Sigmoid colon (tissue), 7 donors: ENCODE results near the gene SPINK4. TPM values are rescaled to one million over a fixed set of nuclear protein-coding genes. Genes with fewer than 3 reads are reported as not detected.

ENCODE experiments used
- DNase-seq: peaks from one replicate; pipeline ENCODE4 v3.0.0-alpha.2; 2019
- H3K27ac ChIP-seq, 4 donors: fragments of 200-600 bp; sonication (generic); one replicate each; pipeline ENCODE4 v1.5.1; 2016 to 2019; ENCODE audit warnings: mild to moderate bottlenecking in 1 of 4
- H3K27me3 ChIP-seq, 3 donors: fragments of 200-600 bp; sonication (generic); one replicate each; pipeline ENCODE4 v1.5.1; 2019; ENCODE audit warnings: mild to moderate bottlenecking in 1 of 3
- H3K36me3 ChIP-seq, 4 donors: fragments of 200-600 bp; sonication (generic); one replicate each; pipeline ENCODE4 v1.5.1; 2016 to 2019
- H3K4me1 ChIP-seq, 4 donors: fragments of 200-600 bp; sonication (generic); one replicate each; pipeline ENCODE4 v1.5.1; 2017 to 2019
- H3K4me3 ChIP-seq, 4 donors: fragments of 200-600 bp; sonication (generic); one replicate each; pipeline ENCODE4 v1.5.1; 2017 to 2019; ENCODE audit warnings: mild to moderate bottlenecking in 2 of 4, moderate library complexity in 1 of 4
- H3K9me3 ChIP-seq, 4 donors: fragments of 200-600 bp in 3 of 4; sonication (generic) in 3 of 4; one replicate each; pipeline versions ENCODE4 v1.5.1 to v1.6.1; 2013 to 2019
- EP300 ChIP-seq, 4 donors: sonication (generic); formaldehyde crosslinking; IDR thresholded peaks; one replicate each; pipeline ENCODE4 v1.6.1; 2017; ENCODE audit warnings: antibody characterized with exemption in 4 of 4
- POLR2A ChIP-seq, 2 donors: fragments of 450-650 bp; IDR thresholded peaks; one replicate each; pipeline ENCODE4 v1.6.1; 2016; ENCODE audit warnings: antibody characterized with exemption in 2 of 2, mild to moderate bottlenecking in 2 of 2, moderate library complexity in 2 of 2
- POLR2AphosphoS5 ChIP-seq, 4 donors: sonication (generic); formaldehyde crosslinking; IDR thresholded peaks; one replicate each; pipeline ENCODE4 v1.6.1; 2017; ENCODE audit warnings: antibody characterized with exemption in 4 of 4
- WGBS, 2 donors: extraction: QIAGEN DNeasy Blood & Tissue Kit; methylation state at CpG; one replicate each; pipeline ENCODE4 v1.1.7; 2013; 5-methylcytosine and 5-hydroxymethylcytosine counted together
- intact Hi-C: fragments of 100-400 bp; cut with DNase I; formaldehyde crosslinking; loops from one replicate; pipeline ENCODE4 v1.15.1; 2023
- polyA plus RNA-seq, 3 donors: library from polyadenylated mRNA; stranded (reverse); fragments of 200-250 nt; gene quantifications; one replicate each; pipeline ENCODE4 v1.2.3, GENCODE V29; 2013
- total RNA-seq, 4 donors: library from RNA; depleted of rRNA; stranded (reverse); fragments of >200 nt; gene quantifications; one replicate each; pipeline ENCODE4 v1.1.0, GENCODE V29; 2016
- TF ChIP-seq, protein P1 (sequence below), 4 experiments: fragments of 450-650 bp in 3 of 4; fragments of 200-600 bp in 1 of 4; IDR thresholded peaks; one replicate each; pipeline ENCODE4 v1.5.1; 2016 to 2019; ENCODE audit warnings: antibody characterized with exemption in 4 of 4, mild to moderate bottlenecking in 3 of 4, moderate library complexity in 2 of 4
- donor health status: healthy with polysubstance abuse.
- donor health status: Bipolar disorder and iron deficiency.
- donor health status: healthy.

Gene SPINK4
- total and polyA plus RNA-seq, 7 donors, result 26.4 to 1,105 (median 121) TPM; not detected in 4

DNA sequence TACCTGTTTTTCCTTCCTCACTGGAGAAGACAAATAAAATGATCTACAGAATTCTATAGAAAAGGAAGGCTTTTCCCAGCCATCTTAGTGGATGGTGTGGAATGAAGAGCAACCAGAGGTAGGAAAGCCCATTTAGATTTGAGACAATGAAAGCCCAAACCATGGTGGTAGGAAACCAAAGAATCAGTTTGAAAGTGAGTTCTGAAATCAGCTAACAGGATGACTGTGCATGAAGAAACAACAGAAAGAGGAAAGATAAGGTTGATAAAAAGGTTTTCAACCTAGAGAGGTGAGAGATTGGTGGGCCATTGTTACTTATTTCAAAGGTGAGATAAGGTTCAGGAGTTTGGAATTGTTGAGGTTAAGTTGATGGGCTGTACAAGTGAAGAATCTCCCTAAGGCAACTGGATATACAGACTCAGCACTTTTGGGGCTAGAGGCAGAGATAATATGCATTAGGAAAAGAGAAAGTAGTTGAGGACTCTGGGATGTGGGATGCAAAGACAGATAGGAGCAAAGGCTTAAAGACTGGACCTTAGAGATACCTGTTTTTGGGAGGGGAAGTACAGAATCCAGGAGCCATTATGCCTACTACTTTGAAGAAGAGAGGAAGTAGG is 27.3 kb downstream of the SPINK4 start:
- DNase-seq, result no peak
- H3K36me3 ChIP-seq, result peaks cover 14 to 62% (median 20%) of the 10 kb centered on the region in 4 donors

DNA sequence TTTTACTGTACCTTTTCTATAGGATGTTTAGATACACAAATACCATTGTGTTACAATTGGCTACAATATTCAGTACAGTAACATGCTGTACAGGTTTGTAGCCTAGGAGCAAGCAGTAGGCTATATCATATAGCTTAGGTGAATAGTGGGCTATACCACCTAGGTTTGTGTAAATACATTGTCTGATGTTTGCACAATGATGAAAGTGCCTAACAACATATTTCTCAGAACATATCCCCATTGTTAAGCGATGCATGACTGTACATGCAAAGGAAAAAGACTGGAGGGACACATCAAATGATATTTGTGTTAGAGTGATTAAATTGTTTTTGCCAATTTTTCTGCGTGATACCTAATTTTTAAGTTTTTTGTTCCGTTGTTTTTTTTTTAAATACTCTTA is 30.2 kb downstream of the SPINK4 start:
- H3K4me1 ChIP-seq, result peaks cover 0 to 26% (median 13%) of the 10 kb centered on the region in 4 donors
- TF ChIP-seq EP300 (IDR thresholded peaks at IDR 0.05), result no peak
- TF ChIP-seq, protein P1, sequence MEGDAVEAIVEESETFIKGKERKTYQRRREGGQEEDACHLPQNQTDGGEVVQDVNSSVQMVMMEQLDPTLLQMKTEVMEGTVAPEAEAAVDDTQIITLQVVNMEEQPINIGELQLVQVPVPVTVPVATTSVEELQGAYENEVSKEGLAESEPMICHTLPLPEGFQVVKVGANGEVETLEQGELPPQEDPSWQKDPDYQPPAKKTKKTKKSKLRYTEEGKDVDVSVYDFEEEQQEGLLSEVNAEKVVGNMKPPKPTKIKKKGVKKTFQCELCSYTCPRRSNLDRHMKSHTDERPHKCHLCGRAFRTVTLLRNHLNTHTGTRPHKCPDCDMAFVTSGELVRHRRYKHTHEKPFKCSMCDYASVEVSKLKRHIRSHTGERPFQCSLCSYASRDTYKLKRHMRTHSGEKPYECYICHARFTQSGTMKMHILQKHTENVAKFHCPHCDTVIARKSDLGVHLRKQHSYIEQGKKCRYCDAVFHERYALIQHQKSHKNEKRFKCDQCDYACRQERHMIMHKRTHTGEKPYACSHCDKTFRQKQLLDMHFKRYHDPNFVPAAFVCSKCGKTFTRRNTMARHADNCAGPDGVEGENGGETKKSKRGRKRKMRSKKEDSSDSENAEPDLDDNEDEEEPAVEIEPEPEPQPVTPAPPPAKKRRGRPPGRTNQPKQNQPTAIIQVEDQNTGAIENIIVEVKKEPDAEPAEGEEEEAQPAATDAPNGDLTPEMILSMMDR (IDR thresholded peaks at IDR 0.05), result no peak
- TF ChIP-seq POLR2A (IDR thresholded peaks at IDR 0.05), result no peak
- no peak for TF ChIP-seq POLR2AphosphoS5 (IDR thresholded peaks at IDR 0.05)
- intact Hi-C loops, result no loop called here
- no peaks in the 10 kb centered on the region for H3K27me3 ChIP-seq
- DNase-seq, result no peak
- no peaks in the 10 kb centered on the region for H3K9me3 ChIP-seq
- WGBS, 2 donors, result 97% methylated on average over 3 of the region's 3 CpGs
- H3K27ac ChIP-seq, result no peak overlapping the region
- no peak overlapping the region for H3K4me3 ChIP-seq
- peaks cover 14 to 89% (median 27%) of the 10 kb centered on the region in 4 donors for H3K36me3 ChIP-seq

More for the DNA sequence above, 27.3 kb downstream of the SPINK4 start:
- Histone ChIP-seq H3K4me1 (peaks cover 0 to 38% (median 22%) of the 10 kb centered on the region in 4 donors), H3K27ac (no peak overlapping the region), H3K9me3 (no peaks in the 10 kb centered on the region), H3K27me3 (no peaks in the 10 kb centered on the region), H3K4me3 (no peak overlapping the region)
- intact Hi-C loops, result no loop called here
- TF ChIP-seq, protein P1 (IDR thresholded peaks at IDR 0.05), result no peak
- no peak for TF ChIP-seq EP300 (IDR thresholded peaks at IDR 0.05)
- TF ChIP-seq POLR2AphosphoS5 (IDR thresholded peaks at IDR 0.05), result no peak

DNA sequence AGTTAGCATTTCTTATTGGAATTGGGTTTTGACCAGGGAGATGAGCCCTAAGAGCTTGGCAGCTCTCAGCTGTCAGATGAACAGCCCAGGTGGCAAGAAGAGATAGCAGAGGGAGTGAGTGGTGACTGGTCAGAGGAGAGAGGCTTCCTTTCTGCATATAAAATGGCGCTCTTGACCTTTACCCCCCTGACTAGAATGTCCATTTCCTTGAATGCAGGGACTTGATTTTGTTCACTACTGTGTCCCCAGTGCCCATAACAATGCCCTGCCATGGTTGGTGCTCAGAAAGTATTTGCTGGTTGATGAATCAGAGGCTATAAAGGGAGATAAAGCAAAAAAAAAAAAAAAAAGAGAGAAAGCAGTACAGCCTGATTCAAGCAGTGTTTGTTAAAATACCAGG is 32.1 kb downstream of the SPINK4 start:
- Histone ChIP-seq H3K27ac (no peak overlapping the region), H3K9me3 (no peaks in the 10 kb centered on the region), H3K4me1 (peaks cover 0 to 7% (median 0%) of the 10 kb centered on the region in 4 donors), H3K27me3 (no peaks in the 10 kb centered on the region), H3K36me3 (peaks cover 11 to 99% (median 35%) of the 10 kb centered on the region in 4 donors), H3K4me3 (no peak overlapping the region)
- TF ChIP-seq EP300 (IDR thresholded peaks at IDR 0.05) (no peak), POLR2A (IDR thresholded peaks at IDR 0.05) (no peak), POLR2AphosphoS5 (IDR thresholded peaks at IDR 0.05) (no peak)
- TF ChIP-seq, protein P1 (IDR thresholded peaks at IDR 0.05), result no peak
- 17 to 85% methylated on average over 1 of the region's 1 CpG for WGBS, 2 donors
- no peak for DNase-seq
- intact Hi-C loops, result no loop called here

DNA sequence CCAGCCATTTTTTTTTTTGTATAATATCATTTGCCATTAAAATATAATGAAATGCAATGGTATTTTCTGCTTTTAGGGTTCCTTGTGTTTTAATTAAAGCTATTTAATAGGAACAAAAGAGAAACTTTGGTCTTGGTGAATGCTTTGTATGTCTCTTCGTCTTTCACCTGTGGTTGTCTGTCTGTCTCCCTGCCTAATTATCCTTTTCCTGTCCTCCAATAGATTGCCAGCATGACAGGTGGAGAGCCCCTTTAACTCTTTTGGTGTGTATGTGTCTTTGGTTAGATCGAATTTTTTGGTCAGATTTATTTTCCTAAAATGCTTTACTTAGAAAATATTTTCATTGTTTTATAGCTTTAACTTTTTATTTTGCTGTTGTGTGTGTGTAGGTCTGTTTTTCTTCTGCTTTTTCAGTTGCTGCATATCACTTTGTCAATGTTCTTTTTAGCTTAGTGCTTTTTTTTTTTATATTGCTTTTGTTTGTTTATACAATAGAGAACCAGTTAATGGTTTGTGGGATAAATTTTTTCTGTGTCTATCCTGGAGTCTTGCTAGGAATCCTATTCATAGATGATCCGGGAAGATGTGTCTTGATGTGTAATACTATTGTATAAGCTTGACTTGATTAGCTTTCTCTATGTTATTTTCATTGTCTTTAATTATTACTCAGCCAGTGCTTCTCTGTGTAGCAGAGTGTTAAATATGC is 33.5 kb downstream of the SPINK4 start:
- DNase-seq, result no peak
- no peak overlapping the region for H3K27ac ChIP-seq
- no peak overlapping the region for H3K4me3 ChIP-seq
- intact Hi-C loops, result no loop called here
- WGBS, 2 donors, result 58 to 77% methylated on average over 3 of the region's 3 CpGs
- no peaks in the 10 kb centered on the region for H3K4me1 ChIP-seq
- TF ChIP-seq, protein P1 (IDR thresholded peaks at IDR 0.05), result no peak
- TF ChIP-seq POLR2A (IDR thresholded peaks at IDR 0.05), result no peak
- no peak for TF ChIP-seq EP300 (IDR thresholded peaks at IDR 0.05)
- no peak for TF ChIP-seq POLR2AphosphoS5 (IDR thresholded peaks at IDR 0.05)
- peaks cover 18 to 99% (median 46%) of the 10 kb centered on the region in 4 donors for H3K36me3 ChIP-seq
- H3K27me3 ChIP-seq, result no peaks in the 10 kb centered on the region
- H3K9me3 ChIP-seq, result no peaks in the 10 kb centered on the region
